ENCODE results near the gene ANO8.

GRCh38 chr19:17334414-17335409, at the start of gene ANO8:
- TF ChIP-seq ARNT (IDR thresholded peaks at IDR 0.05) (peak; percentile 87), SP1 (IDR thresholded peaks at IDR 0.05) (no peak), FOXK2 (IDR thresholded peaks at IDR 0.05) (no peak), CTBP1 (IDR thresholded peaks at IDR 0.05; ENCODE audit: borderline replicate concordance) (no peak; the same call in 1 of the 2 replicates), SUZ12 (IDR thresholded peaks at IDR 0.05) (no peak), L3MBTL2 (conservative IDR thresholded peaks at IDR 0.05) (no peak), TARDBP (IDR thresholded peaks at IDR 0.05) (no peak), FOXM1 (IDR thresholded peaks at IDR 0.05; ENCODE audit: borderline replicate concordance) (peak; percentile 64; the same call in 1 of the 2 replicates), PKNOX1 (IDR thresholded peaks at IDR 0.05) (peak; percentile 97), NFRKB (IDR thresholded peaks at IDR 0.05) (no peak), BHLHE40 (IDR thresholded peaks at IDR 0.05; ENCODE audit: borderline replicate concordance) (no peak), HDGF (IDR thresholded peaks at IDR 0.05; ENCODE audit: borderline replicate concordance) (no peak), ZNF384 (IDR thresholded peaks at IDR 0.05) (no peak)
